GM12891 (cell line): Measurements from ENCODE around the gene PCP4.

Source experiments
- POLR2A ChIP-seq: IDR thresholded peaks from 2 replicates; pipeline ENCODE4 v1.6.1; 2011; ENCODE audit warnings: low read depth, low read length, control low read depth
- SPI1 ChIP-seq: IDR thresholded peaks from 2 replicates; pipeline ENCODE4 v1.6.1; 2011; ENCODE audit warnings: low read depth, low read length, control low read depth

- TF ChIP-seq SPI1 (no peak), POLR2A (no peak)
Observed at GRCh38 chr21:39968010-39968409, 100.8 kb downstream of the PCP4 start.
